NCI-H345 (cell line): ENCODE measurements around the gene IGF2.
"Not testable (repeated sequence)": the region's sequence is repeated elsewhere in the genome, so short reads cannot be mapped to it uniquely, and the experiment has no call there.

Source experiments
- DNase-seq: peaks from one replicate; lab custom pipeline; 2025; lab: John Stamatoyannopoulos, UW

Gene IGF2

DNA sequence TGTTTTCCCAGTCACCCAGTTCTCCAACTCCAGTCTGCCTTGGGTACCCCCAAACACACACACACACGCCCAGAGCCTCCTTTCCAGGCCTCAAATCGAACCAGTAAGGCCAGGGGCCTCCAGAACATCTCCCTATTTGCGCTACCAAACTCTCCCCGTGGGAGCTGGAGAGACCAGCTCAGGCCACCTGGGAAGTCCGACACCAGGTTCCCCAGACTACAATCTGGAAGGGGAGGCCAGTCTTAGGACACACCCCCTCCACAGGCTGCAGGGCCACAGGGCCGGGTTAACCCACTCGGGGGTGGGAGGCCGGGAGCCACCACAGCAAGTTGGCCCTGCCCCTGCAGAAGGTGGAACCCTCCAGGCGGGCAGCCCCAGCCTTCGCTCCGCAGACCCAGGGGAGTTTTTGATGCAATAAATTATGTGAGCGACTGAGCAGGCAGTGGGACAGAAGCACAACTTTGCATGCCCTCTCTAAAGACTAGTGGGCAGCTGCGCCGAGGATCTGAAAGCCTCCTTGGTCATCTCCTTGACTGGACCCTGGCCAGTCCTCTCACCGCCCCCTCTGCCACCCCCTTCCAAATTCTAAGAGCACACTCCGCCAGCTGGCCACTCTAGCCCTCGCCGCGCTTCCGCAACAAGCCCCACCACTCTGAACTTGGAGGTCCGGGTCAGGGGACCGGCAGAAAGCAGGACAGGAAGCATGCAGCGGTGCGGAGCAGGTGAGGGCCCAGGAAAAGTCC lies 2.8 kb downstream of the IGF2 start:
- DNase-seq, result no peak

DNA sequence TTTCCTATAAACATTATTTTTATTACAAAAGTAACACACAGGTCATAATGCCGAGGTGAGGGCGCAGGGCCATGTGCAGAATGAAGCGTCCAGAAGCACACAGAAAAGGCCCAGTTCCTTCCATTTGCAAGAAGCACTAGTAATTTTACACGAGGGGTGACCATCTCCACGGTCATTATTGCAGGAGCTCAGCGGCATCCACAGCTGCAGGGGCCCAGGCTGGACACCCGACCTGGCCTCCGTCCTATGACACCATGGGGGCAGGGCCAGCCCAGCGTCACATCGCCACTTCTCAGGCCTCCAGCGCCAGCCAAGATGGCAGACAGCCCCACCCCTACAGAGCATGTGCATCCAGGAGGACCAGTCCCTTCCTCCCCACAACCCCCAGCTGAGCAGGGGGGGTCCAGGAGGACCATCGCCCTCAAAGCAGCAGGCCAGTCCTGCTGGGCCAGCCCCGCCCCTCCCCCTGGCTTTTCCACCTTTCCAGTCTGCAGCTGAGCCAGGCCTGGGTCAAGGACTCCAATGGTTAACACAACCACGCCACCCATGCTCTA lies 3.5 kb downstream of the IGF2 start:
- no peak for DNase-seq

DNA sequence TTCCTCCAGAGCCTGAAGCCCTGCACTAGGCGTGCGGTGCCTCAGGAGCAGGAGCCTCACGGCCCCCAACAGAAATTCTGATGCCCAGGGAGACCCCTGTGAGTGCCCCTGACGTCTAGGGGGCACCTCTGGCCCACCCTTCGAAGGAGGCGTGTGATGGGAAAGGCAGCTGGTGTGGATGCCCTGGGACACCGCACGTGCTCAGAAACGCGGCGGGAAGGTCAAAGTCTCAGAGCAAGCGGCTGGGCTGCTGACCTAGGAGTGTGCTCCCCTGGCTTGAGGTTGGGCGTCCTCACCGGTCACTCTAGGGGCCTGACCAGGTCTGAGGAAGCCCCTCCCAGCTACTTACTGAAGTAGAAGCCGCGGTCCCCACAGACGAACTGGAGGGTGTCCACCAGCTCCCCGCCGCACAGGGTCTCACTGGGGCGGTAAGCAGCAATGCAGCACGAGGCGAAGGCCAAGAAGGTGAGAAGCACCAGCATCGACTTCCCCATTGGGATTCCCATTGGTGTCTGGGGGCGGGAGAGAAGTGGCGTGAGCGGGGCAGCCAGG lies 4.1 kb downstream of the IGF2 start:
- DNase-seq, result no peak

DNA sequence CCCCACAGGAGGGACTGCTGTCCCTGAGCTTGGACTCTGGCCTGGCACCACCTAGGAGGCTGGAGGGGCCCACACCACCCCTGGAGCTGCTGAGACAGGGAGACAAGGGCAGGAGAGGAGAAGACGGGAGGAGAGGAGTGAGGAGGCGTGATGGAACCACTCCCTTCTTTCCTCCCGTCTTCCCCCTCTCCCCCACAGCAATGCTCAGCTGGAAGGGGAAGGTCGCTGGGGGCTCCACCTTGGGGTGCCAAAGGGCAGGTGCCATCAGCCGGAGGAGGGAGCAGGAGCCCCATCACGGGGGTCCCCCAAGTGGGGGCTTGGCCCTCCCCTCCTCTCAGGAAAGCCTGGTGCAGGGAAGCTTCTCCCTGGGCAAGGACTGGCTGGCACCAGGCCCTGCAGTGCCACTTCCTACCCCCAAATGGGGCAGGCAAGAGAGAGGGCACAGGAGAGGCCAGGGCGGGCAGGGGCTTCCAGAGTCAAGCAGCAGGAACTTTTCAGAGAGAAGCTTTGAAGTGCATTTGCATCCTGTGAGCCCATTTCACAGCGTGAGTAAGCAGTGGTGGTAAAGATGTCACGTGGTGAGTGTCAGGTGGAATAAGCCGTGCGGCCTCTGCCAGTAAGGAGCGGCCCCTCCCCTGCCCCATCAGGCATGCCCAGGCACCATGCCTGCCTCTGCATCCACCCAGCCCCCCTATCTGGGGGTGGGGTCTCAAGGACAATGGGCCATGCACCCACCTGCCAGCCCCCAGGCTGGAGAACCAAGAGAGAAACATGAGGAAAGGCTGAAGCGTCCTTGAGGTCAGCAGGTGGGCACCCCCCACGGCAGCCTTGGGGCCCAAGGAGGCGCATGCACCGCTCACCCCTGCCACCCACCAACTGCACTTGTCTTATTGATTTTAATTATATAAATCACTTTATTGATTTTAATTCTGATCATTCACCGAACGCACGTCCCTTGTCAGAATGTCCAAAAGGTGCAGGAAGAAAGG lies 4.9 kb downstream of the IGF2 start:
- DNase-seq, result no peak

DNA sequence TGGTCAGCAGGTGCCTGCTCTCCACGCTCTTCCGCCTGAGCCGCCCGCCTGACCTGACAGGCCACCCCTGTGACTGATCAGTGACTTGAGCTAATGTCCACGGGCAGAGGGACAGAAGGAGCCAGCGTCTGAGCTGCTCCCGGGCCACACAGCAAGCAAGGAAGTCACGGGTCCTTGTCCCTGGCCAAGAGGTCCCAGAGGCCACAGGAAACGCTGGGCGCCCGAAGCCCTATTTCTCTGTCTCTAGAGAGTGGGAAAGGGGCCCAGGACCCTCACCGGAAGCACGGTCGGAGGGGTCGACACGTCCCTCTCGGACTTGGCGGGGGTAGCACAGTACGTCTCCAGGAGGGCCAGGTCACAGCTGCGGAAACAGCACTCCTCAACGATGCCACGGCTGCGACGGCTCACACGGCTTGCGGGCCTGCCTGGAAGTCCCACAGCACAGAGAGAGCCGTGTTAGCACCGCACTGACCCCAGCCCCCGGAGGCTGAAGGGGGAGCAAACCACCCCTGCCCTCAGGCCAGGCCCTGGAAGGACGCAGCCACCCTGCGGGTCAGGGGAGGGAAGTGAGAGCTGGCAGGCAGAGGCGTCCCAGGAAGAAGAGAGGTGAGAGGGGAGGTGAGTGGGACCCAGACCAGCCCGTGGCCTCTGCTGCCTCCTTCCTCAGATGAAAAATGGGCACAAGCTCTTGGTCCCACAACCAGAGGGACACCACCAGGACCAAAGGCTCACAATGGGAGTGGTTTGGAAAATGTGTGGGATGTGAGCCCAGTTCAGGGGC lies 5.8 kb downstream of the IGF2 start:
- DNase-seq, result no peak

DNA sequence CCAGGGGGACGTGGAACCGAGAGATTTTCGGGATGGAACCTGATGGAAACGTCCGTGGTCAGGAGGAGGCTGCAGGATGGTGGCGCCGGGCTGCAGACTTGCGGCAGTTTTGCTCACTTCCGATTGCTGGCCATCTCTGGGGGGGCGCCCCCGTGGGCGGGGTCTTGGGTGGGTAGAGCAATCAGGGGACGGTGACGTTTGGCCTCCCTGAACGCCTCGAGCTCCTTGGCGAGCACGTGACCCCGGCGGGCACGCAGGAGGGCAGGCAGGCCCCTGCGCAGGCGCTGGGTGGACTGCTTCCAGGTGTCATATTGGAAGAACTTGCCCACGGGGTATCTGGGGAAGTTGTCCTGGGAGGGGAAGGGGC lies 6.3 kb downstream of the IGF2 start:
- no peak for DNase-seq

DNA sequence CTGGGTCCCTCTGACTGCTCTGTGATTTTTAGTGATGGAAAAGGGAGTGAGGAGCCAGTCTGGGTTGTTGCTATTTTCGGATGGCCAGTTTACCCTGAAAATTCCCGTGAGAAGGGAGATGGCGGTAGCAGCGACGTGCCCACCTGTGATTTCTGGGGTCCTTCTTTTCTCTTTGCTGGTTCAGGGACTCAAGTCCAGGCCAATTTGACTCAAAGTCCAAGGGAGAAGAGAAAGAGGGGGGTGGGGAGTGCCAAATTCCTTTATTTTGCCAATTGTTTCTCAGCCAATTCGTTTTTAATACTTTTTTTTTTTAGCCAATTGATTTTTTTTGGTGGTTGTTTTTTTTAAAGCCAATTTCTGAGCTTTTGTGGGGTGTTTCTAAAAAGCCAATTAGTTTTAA lies 6.9 kb downstream of the IGF2 start:
- DNase-seq, result no peak

DNA sequence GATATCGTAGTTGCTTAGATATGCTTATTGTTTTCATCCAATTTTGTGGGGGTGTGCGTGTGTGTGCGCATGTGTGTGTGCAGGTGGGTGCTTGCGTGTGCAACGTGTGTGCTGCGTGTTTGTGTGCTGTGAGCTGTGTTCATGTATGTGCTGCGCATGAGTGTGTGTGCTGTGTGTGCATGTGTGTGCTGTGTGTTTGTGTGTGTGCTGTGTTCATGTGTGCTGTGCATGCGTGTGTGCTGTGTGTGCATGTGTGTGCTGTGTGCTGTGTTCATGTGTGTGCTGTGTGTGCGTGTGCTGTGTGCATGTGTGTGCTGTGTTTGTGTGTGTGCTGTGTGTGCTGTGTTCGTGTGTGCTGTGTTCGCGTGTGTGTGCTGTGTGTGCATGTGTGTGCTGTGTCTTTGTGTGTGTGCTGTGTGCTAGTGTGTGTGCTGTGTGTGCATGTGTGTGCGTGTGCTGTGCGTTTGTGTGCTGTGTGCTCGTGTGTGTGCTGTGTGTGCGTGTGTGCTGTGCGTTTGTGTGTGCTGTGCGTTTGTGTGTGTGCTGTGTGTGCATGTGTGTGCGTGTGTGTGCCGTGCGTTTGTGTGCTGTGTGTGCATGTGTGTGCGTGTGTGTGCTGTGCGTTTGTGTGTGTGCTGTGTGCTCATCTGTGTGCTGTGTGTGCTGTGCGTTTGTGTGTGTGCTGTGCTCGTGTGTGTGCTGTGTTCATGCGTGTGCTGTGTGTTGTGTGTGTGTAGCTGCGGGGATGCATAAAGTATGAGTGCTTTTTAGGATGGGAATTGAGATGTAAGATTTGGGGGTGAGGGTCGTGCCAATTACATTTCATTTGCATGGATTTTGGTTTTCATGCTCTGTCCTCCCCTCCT lies 7.6 kb downstream of the IGF2 start:
- no peak for DNase-seq

DNA sequence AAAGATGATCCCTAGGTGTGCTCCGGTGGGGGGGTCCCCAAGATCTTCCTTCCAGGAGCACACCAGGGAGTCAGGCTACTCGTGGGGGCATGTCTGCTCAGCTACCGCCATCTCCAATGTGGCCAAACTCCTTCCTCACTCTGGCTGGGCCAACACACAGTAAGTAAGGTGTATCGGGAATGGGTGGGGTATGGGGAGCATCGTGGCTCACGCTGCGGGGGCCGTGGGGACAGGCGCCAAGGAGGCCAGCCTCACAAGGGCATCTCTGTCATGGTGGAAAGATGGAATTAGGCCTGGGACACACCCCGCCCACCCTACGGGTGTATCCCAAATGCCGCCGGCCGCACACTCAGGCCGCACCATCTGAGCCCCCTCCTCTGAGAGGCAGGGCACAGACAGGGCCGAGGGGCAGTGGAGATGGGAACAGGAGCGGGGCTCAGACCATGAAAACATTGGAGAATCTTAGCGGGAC lies 8.3 kb downstream of the IGF2 start:
- no peak for DNase-seq

DNA sequence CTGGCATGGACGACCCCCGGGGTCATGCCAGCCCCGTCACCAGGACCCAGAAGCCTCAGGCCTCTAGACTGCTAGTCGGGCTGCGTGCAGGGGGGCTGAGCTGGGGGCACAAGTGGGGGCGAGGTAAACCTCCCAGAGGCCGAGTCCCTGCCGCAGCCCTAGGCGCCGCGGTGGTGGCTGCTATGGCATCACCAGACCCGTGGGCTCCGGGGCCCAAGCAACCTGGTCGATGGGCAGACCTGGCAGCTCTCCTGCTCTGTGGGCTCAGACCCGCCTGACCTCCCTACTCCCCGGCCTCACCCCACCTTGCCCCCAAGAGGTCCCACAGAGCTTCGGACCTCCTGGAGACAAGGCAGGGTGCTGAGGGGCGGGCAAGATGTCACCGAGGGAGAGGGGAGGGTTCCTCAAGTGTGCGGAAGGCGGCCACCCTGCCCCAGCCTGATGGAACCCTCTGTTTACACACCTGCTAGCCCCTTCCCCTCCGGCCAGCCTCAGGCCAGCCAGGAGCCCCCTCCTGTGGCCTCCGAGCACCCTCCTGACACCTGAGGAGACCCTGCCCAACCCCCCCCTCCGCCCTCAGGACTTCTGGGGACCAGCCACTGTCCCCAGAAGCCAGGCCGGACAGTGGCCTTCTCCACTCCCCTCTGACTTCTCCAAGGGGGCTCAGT lies 9.4 kb downstream of the IGF2 start:
- DNase-seq, result no peak

DNA sequence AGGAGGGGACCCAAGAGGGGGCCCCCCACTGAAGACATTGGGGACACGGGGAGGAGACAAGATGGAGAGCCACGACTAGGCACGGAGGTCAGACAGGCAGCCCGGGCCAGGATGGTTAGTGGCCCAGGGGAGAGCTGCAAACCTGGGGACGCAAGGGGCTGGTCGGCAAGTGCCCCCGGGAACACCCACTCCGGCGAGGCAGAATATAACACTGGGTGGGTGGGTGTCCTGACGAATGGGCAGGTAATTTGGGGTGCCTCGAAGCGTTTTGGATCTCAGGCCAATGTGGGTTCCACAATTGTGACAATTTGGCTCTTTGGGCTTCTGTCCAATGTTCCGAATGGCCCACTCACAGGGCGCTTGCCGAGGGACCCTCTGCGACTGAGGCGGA lies 9.9 kb downstream of the IGF2 start:
- no peak for DNase-seq

DNA sequence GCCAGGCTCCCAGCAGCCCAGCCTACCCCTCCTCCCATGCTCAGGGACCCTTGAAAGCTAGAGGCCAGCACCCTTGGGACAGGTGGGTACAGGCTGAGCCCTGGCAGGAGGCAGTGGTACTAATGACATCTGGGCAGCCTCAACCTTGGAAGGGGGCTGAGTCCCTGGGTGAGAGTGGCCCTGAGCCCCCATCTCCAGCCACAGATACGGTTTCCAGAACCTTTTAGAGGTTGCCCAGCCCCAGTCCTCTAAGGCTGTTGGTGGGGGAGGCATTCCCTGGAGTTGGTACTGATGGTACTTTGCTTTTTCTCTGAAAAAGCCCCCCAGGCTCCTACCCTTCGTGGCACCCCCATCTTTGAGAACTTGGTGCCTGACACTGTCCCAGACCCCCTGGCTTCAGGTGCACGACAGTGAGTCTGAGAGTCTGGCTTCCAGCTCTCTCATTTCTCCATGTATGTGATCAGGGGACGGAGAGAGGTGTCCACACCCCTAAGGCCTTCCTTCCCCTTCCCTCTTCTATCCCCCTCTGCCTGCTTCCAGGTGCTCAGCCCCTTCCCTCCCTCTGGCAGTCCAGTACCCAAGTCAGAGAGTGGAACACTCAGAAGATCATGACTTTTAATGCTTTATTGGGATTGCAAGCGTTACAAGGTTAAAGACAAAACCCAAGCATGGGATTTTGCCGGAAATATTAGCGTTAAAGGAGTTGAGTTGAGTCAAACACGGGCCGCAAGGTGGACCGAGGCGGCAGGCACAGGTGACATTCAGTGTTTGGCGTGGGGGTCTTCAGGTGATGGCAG lies 10.5 kb downstream of the IGF2 start:
- DNase-seq, result no peak

DNA sequence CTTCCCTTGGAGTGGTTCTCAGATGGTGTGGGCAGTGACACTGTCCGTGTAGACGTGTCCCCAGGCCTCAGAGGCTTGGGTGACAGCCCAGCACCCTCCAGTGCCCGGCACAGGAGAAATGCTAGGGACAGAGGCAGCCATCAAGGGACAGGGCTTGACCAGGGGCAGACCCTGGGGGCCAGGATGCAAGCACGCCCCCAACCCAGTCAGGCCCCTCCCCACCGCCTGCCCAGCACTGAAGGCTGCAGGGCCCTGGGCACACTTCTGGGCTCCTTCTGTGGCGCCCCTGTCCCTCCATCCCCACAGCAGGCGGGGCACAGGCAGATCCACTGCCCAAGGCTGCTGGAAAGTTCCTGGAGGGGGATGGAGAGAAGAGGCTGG lies 11.1 kb downstream of the IGF2 start:
- DNase-seq, result no peak

DNA sequence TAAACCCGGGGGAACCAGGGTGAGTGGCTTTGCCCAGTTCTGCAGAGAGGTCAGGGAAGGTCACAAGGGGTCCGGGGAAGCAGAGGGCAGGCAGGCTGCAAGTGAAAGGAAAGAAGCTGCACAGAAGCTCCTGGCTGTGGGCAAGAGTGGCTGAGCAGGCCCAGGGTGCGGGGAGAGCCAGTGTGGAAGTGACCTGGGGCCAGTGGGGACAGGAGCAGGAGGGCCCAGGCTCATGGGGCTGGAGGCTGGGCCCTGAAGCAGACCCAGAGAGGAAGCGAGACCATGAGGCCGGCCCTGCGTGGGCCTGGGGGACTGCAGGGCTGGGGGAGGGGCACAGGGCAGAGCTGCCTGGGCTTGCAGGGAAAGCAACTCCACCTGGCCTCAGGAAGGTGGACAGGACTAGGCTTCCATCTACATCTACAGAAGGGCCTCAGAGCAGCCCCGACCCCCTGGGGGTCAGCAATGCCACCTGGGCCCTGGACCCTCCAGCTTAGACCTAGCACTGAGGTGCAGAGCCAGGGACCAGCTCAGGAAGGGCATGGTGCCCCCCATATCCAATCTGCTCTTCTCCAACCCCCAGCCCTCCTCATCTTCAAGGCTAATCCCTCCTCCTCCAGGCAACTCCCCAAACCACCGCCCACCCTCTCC lies 11.6 kb downstream of the IGF2 start:
- DNase-seq, result no peak

DNA sequence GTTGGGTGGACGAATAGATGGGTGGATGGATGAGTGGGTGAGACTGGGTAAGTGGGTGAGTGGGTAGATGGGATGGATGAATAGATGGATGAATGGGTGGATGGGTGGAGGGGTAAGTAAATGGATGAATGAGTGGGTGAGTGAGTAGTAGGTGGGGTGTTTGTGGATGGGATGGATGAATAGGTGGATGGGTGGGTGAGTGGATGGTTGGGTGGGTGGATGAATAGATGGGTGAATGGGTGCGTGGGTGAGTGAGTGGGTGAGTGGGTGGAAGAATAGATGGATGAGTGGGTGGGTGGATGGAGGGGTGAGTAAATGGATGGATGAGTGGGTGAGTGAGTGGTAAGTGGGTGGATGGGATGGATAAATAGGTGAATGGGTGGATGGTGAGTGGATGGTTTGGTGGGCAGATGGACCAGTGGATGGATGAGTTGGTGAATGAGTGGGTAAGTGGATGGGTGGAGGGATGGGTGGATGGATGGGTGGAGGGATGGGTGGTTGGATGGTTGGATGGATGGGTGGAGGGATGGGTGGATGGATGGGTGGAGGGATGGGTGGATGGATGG lies 12.6 kb downstream of the IGF2 start:
- no peak for DNase-seq

DNA sequence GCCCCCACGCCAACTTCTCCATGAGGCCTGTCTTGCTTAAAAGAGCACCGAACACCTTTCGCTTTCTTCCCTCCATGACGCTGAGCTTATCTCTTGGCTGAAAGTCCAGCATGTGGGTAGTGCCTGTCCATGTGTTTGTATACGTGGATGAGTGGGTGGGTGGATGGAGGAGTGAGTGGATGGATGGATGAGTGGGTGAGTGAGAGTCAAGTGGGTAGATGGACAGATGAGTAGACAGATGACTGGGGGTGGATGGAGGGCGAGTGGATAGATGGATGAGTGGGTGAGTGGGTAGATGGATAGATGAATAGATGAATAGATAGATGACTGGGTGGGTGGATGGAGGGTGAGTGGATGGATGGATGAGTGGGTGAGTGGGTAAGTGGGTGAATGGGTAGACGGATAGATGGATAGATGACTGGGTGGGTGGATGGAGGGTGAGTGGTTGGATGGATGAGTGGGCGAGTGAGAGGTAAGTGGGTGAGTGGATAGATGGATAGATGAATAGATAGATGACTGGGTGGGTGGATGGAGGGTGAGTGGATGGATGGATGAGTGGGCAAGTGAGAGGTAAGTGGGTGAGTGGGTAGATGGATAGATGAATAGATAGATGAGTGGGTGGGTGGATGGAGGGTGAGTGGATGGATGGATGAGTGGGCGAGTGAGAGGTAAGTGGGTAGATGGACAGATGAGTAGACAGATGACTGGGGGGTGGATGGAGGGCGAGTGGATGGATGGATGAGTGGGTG lies 14.3 kb downstream of the IGF2 start:
- DNase-seq, result not testable (repeated sequence)

DNA sequence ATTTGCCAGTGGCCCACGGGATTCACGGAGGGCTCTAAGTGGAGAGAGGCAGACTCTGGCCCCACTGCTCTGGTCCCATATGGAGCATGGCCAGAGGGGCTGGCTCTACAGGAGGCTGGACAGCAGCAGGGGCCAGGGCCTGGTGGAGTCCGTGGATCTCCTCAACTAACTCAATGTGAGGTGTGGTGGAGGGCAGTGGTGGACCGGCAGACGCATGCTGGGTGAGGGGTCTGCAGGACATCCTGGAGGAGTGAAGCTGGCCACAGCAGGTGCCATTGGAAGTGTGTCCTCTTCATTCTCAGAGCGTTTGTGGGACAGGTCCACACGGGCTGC lies 15.6 kb downstream of the IGF2 start:
- DNase-seq, result no peak
